ENCODE data around the gene NUP85.

DNA sequence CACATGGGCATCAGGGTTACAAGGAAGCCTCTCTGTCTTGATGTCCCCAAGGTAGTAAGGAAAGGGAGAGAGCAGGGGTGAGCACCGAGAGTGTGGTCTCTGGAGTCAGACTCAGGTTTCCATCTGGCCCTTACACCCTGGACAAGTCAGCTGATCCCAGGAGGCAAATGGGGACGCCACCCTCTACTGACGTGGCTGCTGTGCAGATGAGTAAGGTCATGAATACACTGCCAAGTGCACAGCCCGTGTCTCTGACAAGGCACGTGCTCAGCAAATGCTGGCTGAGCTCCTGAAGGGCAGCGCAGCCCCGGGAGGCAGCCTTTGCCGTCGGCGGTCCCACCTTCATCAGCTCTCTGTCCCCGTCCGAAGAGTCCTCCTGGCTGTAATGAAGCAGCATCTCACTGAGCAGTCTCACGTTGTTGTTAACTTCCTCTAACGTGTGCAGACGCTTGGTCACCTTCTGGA, 36.5 kb downstream of the NUP85 start:
- TF ChIP-seq MAX (IDR thresholded peaks at IDR 0.05) (no peak), POLR2A (IDR thresholded peaks at IDR 0.05; ENCODE audit: borderline replicate concordance, extremely low read depth, insufficient read depth, insufficient read length) (no peak), EZH2 (IDR thresholded peaks at IDR 0.05) (no peak), TCF7L2 (IDR thresholded peaks at IDR 0.05; ENCODE audit: borderline replicate concordance, extremely low read depth, insufficient read depth, insufficient read length) (no peak), EGR1 (IDR thresholded peaks at IDR 0.05; ENCODE audit: low read depth) (no peak), SIN3A (IDR thresholded peaks at IDR 0.05; ENCODE audit: low read depth) (no peak)
- TF ChIP-seq, protein P1, sequence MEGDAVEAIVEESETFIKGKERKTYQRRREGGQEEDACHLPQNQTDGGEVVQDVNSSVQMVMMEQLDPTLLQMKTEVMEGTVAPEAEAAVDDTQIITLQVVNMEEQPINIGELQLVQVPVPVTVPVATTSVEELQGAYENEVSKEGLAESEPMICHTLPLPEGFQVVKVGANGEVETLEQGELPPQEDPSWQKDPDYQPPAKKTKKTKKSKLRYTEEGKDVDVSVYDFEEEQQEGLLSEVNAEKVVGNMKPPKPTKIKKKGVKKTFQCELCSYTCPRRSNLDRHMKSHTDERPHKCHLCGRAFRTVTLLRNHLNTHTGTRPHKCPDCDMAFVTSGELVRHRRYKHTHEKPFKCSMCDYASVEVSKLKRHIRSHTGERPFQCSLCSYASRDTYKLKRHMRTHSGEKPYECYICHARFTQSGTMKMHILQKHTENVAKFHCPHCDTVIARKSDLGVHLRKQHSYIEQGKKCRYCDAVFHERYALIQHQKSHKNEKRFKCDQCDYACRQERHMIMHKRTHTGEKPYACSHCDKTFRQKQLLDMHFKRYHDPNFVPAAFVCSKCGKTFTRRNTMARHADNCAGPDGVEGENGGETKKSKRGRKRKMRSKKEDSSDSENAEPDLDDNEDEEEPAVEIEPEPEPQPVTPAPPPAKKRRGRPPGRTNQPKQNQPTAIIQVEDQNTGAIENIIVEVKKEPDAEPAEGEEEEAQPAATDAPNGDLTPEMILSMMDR (IDR thresholded peaks at IDR 0.05 in 2 of 3, conservative IDR thresholded peaks at IDR 0.05 in 1 of 3; ENCODE audit: borderline replicate concordance in 1 of 3, insufficient read depth in 1 of 3, low read depth in 2 of 3, low read length in 2 of 3) = no peak
